Raji (cell line): ENCODE data around the gene NOTCH1.

Experiments
- POLR2A ChIP-seq: IDR thresholded peaks from 2 replicates; pipeline ENCODE4 v1.6.1; 2011; ENCODE audit warnings: low read depth, low read length, control low read depth; ENCODE audit not compliant: insufficient read depth

The NOTCH1 gene

DNA sequence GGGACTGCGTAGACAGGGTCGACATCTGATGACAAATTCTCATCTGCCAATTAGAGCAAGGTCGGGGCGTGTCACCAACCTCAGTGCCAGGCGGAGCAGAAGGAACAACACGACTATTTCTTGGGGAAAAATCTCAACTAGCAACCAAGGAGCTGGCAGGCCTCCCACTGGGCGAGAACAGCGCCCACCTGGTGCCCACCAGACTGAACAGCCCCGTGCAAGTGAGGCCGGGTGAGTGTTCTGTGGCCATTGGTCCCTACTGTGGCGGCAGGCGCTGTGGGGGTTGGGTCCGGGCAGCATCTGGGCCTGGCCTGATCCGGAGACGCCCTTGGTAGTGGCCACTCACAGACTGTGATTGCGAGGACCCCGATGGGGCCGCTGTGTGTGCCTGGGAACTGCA is 11.5 kb downstream of the NOTCH1 start:
- no peak for TF ChIP-seq POLR2A

DNA sequence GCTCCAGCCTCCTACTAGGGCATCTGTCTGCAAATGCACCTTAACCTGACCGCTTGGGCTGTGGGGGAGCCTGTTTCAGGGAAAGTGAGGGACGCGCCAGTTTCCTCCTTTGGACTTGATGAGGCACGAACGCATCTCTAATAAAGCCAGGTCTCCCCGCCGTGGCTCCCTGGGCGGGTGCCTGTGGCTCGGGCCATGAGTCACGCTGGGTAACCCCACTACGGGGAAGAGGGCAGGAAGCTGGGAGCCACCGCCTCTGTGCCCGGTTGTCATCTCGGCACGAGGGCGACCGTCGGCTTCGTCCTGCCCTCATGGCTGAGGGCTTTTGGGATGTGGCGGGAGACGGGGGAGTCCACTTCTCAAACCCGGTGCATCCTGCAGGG is 12.1 kb downstream of the NOTCH1 start:
- TF ChIP-seq POLR2A: no peak

DNA sequence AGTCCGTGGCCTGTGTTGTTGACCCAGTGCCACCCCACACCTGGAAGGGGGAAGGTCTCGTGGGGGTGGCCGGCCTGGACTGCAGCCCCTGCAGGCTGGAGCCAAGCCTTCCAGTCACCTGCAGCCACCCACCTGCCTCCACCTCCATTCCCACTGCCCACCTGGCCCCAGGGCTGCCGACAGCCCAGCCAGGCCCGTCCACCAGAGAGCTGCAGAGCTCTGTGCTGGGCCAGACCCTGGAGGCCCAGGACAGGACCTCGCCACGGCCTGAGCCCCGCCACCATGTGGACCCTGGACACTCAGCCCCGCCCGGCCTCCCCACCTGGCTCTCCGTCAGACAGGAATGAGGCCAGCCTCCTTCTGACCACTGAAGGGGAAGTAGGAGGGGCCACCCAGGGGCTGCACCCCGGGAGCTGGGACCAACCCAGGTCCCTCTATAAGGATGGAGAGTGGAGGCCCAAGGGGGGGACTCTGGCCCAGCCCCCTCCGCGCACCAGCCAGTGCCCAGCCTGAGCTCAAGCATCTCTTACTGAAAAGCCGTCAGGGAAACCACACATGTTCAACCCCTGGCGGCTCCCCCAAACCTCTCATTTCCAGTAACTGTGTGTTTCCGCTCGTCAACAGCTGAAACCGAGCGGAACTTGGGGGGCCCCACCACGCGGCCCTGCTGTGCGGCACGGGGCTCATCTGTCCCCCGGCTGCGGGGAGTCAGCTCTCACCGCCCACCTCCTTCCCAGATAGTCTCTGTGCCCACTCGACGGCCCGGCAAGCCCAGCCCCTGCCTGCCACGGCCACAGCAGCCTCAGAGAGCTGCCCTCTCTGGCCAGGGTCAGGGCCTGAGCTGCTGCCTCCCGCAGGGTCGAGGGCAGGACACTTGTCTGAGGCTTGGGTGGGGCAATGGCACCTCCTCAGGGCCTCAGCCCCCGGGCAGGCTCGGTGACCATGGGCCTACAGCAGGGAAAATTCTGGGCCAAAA is 12.8 kb downstream of the NOTCH1 start:
- no peak for TF ChIP-seq POLR2A

DNA sequence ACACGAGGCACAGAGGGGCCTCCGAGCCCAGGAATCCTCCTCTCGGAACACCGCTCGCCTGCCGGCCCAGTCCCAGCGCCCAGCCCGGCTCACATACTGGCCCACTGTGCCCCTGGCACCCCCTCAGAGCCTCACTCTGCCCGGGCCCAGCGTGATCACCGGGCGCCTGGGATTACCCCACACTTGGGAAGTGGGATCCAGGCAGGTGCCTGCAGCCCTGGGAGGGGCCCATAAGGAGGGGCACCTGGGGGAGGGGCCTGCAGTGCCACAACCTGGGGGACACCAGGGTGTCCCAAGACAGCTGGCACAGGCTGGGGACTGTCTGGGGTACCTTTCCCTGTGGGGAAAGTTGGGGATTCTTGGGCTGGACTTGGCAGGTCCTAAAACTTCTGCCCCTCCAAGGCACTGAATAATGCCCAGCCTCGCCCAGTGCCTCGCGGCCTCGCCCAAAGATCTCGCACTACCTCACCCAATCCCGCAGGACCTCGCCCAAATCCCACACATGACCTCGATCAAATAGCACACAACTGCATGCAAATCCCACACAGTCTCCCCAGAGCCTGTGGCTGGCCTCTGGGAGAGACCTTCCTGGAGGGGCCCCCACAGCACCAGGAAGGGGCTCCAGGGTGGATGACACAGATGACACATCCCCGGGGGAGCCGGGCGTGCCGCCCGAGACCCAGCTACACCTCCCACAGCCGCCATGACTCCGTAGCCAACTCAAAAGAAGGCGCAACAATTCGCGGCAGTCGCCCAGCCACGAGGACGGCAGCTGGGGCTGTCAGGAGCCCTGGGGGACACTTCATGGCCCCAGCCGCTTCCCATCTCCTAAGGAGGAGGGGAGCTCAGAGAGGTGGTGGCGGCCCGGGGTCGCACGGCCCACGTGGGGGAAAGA is 13.7 kb downstream of the NOTCH1 start:
- TF ChIP-seq POLR2A: no peak

DNA sequence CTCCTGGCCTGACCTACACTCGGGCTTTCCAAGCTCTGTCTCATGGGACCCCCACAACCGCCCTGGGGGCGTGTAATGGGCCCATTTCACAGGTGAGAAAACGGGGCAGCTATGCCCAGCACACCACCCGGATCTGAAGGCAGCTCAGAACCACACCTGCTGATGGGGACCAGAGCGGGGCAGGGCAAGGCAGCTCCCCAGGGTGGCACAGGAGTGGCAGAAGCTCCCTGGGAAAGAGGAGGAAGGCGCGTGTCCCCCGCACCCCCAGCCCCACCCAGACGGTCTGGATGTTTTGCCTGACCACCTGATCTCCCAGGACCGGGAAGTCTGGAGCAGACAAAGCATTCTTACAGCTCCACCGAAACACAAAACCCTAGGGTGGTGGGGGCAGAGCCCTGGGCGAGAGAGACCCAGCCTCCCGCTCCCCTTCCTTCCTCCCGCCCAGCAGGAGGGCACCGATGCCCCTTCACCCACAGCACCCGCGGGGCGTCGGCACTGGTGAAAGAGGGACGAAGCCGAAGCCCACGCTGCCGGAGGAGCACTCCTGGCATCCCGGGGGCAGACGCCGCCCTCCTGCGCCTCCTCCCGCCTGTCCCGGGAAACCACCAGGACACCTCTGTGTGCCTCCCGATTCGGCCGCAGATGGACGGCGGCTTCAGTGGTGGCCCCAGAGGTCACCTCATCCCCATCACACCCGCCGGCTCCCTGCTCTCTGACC is 14.5 kb downstream of the NOTCH1 start:
- no peak for TF ChIP-seq POLR2A

DNA sequence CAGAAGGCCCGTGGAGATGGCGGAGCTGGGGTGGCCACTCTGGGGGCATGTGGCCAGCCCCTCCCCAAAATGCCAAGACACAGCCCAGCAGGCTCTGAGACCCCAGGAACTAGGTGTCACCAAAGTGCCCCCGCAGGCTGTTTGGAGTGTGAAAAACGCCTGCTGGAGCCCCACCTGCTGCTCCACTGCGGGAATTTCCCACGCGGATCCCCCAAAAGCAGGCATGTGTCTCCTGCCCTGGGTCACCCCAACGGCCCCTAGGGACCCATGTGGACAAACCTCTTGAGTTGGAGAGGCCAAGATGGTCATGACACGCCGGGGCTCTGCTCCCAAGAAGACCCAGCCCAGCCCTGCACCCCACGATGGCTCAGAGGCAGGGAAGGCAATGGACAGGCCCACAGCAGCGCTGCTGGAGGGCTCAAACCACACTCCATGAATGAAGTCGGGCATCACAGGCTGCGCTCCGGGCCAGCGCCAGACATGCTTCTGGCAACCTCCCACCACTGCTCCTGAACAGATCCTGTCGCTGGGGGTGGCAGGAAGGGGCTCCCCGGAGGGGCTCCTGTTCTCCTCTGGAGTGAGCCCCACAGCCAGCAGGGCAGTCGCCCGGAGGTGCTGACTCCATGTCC is 15.3 kb downstream of the NOTCH1 start:
- no peak for TF ChIP-seq POLR2A

DNA sequence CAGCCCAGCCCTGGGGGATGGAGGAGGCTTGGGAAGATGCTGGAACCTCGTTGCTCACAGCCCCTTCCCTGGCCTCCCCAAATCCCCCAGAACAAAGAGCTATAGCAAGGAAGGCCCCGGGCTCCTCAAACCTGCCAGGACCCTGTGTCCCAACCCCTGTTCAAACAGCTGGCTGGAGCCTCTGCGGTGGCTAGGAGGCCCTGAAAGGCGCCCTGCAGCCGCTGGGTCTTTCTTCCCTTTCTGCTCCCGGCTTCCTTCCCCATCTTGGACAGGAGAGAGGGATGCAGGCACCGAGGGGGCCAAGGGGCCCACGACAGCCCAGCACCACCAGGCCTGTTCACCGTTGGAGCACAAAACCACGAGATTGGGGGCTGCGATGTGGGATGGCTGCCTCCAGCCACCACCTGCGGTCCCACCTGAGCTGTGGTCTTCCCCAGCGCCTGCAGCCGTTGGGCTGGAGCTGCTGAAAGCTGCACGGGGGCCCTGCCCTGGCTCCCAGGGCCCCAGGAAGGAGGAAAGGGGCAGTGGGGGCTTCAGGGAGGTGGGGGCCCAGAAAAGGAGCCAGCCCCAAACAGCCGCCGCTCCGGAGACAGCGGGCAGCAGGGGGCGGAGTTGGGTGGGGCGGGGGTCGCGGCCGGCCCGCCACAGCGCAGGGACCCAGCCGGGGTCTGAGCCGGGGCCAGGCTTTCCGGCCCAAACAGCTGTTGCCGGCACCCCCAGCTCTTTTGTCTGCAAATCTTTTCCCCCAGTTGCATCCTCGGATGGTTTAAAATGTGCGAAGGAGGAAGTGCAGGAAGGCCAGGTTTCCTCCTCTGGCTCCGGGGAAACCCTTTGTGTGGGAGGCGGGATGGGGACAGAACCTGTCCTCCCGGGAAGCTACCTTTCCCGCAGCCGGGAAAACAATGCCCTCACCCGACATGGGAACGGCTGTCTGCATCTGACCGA is 16.1 kb downstream of the NOTCH1 start:
- TF ChIP-seq POLR2A: no peak

DNA sequence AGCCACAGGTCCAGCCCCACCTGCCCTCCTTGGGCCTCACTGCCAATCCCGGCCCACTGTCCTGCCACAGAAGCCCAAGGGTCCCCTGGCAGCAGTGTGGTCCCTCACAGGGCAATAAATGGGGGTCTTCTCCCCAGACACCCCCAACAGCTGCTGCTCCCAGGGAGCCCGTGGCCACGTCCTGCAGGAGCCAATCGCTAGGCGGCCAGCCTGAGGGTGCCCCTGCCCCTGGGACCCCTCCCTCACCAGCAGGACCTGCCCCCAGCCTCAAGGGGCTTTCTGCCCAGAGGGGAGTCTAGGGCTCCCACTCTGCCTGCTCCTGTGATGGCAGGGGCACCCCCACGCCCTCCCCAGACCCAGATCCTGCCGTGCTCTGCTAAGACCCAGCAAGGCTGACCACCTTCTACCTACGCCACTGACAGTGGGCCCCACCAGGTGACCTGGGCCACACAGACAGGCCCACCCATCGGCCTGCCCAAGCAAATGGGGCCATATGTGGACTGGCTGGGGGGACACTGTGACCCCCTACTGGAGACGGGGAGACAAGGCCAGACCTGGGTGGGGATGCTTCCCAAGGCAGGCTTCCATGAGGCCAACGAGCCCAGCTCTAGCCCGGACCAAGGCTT is 17.0 kb downstream of the NOTCH1 start:
- TF ChIP-seq POLR2A: no peak

DNA sequence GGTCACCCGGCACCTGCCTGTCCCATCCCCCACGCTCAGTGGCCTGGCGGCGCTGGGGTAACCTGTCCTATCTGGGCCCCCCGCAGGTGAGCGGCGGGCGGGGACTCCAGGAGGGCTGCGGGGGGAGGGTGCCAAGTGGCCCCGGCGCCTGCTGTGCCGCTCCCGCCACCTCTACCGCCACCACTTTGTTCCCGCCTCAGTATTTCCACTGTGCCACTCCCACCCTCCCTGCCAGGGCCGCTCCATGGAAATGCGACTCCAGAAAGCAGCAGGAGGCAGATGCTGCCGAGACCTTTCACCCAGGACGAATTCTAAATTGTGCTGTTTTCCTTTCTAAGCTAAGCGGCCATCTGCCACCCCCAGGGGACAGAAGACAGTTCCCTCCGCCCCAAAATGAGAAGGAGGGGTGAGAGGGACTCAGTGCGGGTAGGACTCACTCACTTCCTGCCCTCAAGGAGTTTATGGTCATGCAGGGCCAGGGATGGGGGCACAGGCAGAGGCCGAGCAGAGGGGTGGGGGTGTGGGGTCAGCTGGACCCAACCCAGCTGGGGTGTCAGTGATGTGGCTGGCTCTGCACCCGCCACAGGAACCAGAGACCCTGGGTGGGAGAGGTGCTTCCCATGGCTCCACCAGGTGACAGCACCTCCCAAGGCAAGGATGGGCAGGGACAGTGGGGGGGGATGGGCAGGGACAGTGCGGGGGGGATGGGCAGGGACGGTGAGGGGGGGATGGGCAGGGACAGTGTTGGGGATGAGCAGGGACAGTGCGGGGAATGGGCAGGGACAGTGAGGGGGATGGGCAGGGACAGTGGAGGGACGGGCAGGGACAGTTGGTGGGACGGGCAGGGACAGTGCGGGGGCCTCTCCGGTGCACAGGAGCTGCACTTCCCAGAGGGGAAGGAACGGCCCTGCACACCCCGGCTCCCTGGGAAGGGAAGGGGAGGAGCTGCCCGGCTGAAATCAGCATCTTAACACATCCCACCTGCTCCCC is 17.8 kb downstream of the NOTCH1 start:
- TF ChIP-seq POLR2A: no peak

DNA sequence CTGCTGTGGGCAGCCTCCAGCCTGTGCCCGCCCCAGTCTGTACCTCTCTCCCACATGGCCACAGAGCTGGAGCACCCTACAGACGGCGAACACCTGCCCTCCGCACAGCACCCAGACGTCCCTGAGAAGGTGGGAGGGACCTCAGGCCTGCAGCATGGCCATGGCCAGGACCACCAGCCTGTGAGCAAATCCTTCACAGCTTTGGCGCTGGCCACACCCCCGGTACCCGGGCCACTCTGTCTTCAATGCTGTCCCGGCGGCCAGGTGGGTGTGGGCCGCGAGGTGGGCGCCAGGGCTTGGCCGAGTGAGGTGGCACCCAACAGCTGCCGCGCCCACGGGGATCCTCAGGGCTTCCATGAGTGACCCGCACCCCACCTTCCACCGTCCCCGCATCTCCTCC is 18.7 kb downstream of the NOTCH1 start:
- TF ChIP-seq POLR2A: no peak

DNA sequence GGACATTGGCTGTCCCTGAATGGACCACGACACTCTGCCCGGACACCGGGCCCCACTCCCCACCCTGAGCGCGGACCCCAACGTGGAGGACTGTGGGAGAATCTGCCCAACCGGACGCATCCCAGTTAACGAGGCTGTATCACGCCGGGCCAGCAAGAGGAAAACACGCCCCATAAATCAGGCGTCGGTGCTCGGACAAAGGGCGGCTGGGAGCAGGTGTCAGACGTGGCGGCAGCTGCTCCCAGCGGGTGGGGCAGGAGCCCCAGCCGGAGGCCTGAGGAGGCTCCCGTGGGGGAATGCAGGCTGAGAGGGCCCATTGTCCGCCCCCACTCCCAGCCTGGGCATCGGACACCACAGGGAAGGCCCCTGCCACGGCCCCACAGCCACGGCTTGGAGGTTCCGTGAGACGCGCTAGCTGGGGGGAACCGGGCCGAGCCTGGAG is 19.2 kb downstream of the NOTCH1 start:
- TF ChIP-seq POLR2A: no peak
